Activated CD8-positive, alpha-beta memory T cell treated with anti-CD3 and anti-CD28 coated beads, Interleukin-2, amount 50 U/mL, for 4 hours (primary cell): ENCODE measurements around the gene SLC7A1.

Experiments
- DNase-seq: peaks from one replicate; pipeline ENCODE4 v3.0.0-alpha.2; 2020

Gene SLC7A1

DNA sequence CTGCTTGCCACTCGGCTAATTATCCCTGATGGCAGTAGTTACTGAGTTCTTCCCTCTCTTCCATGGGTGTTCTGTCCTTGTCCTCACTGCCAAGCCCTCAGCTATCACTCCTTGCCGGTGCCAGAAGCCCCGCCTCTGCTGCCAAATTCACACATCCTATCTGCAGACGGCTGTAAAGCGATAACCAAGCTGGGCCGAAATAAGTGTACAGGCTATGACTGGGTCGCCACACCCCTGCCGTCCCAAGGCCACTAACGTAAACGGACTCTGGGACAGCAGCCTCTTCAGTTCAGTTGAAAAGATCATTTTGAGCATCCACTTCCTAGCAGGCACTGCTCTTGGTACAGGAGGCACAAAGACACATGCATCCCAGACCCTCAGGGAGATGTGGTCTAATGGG, 13.3 kb downstream of the SLC7A1 start:
- no peak for DNase-seq

DNA sequence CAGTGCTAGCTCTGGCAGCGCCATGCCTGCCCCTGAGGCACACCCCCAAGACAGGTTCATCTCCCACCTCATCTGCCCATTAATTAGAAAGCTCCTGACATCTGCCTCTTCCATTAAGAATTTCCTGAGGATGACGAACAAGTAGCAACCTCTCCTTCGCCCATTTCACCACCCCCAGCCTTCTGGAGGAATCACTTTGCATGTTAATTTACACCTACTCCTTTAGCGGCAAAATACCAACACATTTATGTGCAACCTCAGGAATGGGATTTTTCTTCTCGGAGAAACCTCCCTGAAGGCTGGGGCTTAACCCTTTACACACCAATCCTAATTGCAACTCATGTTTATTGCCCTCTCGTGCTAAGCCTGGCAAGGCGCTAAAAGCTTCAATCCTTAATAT, 13.8 kb downstream of the SLC7A1 start:
- no peak for DNase-seq

DNA sequence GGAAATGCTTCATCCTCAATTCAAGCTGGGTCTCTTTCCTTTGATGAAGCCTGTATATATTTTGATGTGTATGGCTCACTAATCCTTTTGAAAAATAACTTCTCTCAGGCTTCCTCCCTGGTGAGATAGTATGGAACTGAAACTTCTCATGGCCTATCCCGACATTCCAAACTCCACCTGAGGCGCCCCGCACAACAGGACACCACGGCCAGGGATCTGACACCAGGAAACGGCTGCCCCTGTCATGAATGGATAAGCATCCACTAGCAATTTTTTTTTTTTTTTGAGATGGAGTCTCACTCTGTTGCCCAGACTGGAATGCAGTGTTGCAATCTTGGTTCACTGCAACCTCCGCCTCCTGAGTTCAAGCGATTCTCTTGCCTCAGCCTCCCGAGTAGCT, 16.4 kb downstream of the SLC7A1 start:
- DNase-seq: no peak

DNA sequence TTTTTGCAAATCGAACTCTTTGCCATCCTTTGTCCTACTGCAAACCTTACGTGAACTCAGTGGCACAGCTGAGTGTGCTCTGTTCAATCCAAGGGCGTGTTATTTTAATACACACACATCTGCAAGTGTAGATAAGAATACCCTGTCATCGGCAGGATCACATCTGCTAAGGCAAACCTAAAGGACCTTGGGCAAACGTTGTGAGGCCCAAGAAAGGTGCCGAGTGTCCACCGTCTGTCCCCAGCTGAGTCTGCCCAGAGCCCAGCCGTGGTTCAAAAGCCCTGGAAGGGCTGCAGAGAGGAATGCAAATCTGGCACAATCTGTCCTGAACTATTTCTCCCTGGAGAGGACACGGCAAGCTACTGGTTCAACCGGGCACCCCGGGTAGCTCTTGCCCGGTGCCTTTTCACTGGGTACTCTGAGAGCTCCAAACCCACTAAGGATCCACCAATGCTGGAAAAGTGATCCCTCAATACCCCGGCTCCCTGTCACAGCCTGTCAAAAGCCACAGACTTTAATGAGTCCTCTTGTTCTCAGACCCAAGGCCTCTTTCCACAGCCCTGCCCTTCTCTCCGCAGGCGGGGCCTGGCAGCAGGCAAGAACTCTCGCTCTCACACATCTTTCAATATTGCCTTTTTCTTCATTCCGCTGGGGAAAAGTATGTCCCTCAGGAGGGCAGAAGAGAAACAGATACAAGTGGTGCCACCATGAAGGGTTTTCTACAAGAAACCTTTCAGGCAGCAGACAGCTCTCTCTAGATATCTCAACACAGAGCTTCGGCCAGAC, 17.0 kb downstream of the SLC7A1 start:
- DNase-seq: no peak

DNA sequence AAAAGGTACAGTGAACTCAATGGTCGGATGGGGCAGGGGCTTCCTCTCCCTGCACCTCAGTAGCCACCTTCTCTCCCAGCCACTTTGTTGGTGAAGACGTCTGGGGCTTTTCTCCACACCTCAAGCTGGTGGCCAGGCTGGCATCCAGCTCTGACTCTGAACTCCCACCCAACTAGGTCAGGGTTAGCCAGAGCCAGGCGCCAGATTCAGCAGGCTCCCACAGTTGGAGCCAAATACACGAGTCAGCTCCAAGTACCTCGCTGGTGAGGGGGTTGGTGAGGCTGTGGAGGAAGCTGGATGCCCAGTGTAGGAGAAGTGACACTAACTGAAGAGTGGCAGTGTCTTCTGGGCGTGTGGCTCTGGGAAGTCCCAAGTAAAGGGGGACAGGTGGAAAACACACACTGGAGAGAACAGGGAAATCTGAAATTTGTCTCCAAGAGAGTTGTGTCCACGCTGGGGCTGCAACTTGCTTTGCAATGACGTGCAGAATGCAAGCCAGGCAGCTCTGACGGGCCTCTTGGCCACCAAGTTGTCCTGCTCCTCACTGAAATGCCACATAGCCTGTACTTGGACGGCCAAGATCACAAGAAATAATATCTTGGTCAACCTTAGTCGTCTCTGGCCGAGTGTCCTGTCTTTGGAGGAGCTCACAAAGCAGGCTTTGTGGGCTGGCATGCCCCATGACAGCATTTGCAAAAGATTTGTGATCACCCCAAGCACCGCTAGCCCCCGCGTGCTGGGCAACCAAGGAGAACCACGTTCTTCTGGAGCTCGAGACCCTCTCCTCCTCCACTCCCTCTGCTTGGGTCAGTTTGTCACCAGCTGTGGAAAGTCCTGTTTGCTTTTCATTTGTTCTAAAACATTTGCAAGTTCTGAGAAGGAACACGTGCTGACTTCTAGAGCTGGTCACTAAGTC, 18.1 kb downstream of the SLC7A1 start:
- DNase-seq: no peak

DNA sequence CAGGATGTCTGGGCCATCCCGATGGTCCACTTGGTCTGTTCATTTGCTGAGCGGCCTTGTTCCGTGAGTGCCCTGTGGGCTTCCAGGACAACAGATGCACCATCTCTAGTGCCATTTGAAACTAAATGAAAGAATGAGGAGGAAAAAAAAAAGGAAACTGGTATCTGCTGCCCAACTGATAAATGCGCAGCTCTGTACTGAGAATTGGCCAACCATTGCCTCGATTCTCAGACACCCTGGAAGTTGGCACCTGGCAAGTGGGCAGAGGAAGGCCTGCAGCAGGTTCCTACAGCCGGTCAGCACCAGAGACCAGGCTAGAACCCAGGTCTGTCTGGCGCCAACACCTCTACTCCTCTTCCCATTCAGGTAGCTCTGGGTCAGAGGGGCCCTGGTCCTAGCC, 18.9 kb downstream of the SLC7A1 start:
- DNase-seq: no peak

DNA sequence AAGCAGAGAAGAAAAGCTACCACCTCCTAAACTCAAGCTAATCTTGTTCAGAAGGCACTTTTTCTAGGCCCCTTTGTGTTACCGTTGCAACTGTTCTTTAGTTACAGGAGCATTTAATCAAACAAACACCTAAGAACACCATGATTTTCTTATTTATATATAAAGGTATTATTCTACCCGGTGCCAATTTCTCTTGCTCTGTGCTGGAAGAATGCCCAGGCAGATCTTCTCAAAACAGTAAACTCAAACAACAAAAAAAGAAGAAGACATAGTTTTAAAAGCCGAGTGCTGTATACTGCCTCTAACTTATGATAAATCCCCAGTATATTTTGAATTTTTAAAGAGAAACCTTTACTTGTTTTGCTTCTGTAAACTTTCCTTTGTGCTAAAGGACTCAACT, 20.4 kb downstream of the SLC7A1 start:
- DNase-seq: no peak

DNA sequence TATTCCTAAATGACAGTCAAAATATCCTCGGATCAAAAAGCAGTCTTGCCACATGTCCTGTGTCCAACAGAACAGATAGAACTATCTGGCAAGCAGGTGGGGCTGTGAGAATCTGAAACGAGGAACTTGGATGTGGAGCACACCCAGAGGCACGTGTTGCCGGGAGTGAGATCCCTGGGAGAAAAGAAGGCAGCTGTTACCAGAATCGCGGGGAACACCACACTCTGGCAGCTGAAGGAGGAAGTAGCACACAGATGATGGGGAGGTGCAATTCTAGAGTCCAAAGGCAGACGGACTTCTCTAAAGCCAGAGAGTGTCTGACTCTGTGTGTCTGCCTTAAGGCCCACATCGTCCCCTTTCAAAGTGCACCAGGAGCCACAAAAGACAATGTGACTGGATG, 22.3 kb downstream of the SLC7A1 start:
- DNase-seq: no peak

DNA sequence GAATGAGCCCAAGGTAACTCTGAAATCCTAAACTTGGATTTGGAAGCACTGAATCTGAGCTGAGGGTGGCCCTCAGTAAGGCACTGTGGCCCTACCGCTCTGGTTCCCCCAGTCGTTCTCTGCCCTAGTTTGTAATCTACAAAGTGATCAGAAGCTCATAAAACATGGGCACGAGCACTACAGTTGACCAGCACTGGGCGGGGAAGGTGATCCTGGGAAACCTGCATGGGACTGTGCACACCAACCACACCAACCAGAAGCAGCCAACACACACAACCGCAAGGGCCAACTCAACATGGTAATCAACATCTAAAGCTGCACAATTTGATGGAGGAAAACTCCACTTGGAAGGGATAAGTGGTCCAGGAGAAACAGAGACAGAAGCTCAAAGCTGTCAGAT, 22.9 kb downstream of the SLC7A1 start:
- no peak for DNase-seq

DNA sequence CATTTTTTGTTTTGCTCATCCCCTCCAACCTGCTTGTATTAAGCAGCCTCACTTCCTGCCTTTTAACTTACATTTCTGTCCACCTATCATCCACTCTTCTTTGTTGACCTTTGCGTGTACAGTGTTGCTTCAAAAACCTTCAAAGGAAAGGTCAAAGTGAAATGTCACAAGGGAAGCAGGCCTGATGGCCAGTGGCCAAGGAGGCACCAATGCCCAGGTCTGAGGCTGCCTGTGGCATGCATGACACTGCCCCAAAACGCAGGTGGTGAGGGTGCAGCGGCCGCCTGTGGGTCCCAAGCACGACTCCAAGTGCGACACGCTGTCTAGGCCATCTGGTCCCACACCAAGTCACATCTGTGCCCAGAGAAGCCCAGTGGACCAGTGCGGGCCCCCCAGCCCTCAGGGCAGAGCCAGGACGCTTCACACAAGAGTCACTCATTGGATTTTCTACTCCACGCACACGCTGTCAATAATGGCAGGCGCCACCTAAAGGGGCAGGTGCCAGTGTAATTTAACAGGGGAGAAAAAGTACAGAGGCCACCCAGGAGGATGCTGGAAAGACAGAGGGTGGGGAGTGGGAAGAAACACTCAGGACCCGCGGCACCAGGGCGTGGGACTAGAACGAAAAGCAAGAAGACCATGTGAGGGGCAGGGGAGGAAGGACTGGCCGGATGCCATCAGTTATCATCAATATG, 23.5 kb downstream of the SLC7A1 start:
- no peak for DNase-seq

DNA sequence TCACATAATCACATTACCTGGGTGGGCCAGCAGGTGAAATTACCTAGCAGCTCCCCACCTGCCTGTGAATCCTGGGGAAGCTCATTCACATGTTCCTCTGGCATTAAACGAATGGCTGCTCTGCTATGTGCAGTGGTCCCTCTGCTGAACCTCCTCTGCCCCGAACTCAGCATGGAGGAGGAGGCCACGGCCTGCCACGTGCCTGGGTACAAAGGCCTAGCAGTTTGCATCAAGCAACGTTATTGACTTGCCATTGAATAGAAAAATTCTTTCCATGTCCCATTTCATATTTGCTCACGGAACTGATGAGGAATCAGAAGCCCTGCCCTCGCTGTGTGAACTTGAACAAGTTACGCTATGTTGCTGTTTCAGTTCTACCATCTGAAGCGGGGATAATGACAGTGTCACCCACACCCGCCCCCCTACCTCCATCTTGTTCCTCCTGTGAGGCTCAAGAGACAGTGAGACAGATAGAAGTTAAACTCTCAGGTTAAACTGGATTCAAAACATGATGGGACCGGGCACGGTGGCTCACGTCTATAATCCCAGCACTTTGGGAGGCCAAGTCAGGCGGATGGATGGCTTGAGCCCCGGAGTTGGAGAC, 25.3 kb downstream of the SLC7A1 start:
- no peak for DNase-seq

DNA sequence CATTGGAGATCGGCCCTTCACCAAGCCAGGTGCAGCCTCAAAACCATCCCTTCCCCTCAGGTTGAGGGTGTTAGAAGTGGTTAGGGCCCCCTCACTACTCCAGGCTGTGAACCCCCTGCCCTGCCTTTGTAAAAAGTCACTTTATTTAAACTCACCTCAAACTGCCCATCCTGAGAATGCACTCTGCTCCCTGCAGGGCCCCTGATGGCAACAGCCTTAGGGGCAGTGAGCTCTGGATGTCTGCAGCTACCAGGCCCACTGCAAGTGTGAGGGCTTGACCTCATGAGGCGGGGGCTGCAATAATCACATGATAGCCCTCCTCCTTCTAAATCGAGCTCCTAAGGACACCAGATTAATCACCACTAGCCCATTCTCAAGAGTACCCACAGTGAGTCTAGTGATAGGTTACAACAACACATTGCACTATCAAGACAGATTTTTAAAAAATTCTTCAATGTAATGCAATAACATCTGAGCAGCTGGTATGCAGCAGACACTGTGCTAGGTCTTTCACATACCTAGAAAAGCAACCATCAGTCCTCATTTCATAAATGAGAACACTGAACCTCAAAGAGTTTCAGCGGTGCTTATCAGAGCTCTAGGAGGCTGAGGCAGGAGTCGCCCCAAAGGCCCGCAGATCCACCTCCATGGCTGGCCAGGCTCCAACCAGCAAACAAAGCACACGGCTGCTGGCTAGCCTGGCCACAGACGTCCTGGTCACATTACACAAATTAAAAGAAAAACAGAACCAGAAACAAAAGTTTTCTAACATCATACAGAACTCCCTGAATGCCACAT, 26.0 kb downstream of the SLC7A1 start:
- no peak for DNase-seq

DNA sequence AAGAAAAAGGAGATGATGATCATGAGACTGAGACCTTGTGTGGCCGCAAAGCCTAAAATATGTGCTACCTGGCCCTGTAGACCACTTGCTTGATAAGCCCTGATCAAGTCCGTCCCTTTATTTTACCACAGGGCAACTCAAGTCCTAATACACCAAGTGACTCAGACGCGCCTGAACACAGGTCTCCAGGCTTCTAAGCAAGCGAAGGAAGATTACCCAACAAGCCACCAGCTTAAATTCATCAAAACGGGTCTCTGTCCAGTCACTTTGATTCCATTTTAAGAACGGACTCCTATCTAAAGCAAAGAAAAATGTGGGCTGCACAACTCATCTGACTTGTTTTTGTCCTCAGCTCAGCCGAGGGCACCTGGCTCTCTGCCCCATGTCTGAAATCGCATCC, 26.8 kb downstream of the SLC7A1 start:
- no peak for DNase-seq

DNA sequence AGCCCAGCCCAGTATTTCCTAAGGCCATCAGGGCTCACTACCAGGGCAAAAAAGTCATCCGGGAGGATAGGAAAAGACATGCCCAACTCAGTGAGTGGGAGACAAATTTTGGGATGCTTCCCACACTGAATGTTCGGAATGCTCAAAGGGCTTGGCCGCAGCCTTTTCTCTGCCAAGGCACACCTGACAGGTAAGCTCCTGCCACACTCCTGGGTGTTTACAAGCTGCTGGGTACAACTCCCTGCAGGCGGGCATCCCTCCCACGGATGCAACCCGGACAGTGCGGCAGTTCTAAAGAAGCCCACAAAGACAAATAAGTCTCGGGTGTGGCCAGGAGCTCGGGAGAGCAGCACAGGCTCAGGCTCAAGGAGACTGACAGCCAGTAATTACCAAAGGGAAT, 28.1 kb downstream of the SLC7A1 start:
- DNase-seq: no peak

DNA sequence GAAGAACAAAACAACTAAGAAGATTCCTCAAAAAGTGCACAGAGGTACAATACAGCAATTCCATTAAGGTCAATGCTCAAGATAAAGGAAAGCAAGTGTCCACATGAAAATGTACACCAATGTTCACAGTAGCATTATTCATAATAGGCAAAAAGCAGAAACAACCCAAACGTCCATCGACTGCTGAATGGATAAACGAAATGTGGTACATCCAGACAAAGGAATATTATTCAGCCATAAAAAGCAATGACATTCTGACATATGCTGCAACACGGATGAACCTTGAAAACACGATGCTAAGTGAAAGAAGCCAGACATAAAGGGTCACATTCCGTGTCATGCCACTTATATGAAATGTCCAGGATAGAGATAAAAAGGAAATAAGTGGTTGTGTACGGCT, 29.3 kb downstream of the SLC7A1 start:
- no peak for DNase-seq

DNA sequence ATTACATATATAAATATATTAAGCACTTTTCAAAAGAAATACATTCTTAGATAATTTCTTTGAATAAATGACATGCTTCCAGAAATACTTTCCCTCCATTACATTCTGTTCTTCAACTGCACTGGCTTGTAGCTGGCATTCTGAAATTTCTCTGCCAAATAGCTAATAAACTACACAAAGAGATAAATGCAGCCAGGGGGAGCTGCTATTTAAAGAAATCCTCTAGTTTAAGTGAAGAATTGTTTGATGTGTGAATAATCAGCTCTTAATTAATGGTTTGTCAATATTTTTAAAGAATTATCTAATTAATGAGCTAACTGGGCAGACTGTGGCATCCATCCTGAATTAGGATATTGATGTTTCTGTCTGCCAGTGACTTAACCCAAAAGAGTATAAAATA, 30.7 kb downstream of the SLC7A1 start:
- no peak for DNase-seq

DNA sequence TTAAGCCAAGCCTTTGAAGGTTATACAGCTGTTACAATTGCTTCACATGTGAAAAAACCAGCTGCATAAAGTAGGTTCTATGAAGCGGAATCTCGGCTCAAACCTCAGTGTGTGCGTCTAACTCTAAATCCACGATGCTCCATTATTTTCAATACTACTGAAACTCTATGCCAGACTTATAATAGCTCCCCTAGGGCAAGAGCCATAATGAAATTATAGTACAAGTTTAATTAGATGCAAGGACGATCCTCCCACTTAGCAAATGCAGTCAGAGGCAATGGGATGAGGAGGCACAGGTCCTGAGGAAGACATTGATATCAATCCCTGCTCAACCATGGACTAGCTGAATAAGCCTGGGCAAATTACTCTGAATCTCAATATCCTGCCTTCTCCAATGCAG, 31.1 kb downstream of the SLC7A1 start:
- DNase-seq: no peak

DNA sequence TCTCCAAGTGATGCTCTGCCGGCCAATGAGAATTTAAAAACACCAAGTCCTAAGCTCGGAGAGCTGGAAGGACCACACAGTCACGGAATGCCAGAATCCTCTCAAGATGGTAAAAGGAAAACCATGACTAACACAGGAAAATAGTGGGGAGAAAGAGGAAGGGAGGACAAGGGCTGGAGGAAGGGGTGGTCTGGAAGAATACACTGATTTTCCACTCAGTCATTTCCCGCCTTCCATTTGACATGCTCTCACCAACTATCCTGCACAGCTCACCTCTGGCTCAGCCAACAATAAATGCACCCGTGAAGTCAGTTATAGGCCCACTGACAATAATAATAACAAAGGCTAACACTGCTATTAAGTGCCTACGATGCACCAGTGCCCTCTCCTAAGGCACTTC, 31.5 kb downstream of the SLC7A1 start:
- DNase-seq: no peak

DNA sequence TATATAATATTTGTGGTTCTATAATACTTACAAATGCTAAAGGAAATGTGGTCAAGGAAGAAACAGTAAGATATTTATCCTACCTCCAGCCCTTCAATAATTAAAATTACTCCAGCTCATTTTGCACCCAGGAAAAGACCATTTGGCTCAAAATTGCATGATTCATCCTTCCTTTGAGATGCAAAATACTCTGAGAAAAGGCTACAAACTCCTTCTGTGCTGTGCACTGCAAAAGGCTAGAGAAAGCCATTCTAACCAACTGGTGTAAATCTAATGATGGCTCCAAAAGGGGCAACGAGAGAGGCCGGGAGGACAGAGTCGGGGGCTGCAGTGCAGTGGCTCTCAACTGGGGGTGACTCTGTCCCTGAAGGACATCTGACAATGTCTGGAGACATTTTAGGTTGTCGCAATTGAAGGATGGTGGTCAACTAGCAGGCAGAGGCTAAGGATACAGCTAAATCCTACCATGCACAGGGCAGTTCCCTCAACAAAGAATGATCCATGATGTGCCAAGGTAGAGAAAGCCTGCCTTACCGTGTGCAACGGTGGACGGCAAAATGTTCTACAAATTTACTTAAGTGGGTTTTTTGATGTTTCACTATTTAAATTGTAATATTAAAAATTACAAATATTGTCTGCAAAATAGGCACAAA, 32.6 kb downstream of the SLC7A1 start:
- DNase-seq: no peak

DNA sequence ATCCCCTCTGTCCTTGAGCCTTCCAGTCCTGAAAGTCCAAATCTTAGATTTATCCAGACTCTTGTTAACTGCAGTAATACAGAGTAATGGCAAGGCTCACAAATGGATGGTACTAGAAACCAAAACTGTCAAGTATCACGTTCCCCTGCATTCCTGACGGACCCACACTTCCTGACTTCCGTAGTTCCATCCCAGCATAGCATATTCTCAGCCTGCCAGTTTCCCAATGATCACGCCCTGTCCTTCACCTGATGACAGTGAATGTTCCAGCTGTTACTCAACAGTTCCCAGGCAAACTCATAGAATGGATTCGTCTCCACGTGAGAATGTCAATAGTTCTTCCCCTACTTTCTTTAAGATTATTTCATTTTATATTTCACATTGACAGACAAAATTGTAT, 33.6 kb downstream of the SLC7A1 start:
- no peak for DNase-seq

DNA sequence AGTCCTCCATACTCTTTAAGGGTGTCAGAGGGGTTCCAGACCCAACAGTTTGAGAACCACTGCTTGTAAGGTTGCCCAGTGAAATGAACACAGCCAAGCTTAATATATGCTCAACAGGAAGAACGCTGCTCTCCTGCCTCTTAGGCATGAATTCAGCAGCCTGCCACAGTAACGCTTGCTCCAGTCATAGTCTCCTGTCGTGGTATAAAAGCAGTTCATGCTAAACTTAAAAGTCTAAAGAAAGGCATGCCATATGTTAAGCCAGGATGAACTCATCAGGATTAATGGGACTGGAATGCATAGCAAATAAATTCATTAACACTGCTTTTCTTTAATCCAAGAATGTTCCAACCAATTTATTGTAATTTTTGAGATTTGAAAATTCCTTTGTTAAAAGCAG, 38.7 kb downstream of the SLC7A1 start:
- no peak for DNase-seq

DNA sequence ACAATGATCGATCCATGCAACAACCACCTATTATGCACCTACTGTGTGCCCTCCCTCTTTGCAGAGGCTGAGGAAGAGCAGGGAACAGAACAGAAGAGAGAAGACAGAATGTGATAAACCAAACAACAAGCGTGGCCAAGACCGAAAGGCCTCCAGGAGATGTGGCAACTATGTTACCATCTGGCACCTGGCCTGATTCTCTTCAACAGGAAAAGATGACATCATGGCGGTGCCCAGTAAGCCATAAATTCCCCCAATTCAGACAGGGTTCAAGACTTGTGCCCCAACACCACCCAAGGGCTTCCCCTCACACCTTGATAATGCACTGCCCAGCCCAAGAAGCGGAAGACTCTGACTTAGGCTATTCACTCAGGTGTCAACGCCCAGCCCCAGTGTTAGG, 44.3 kb downstream of the SLC7A1 start:
- DNase-seq: no peak
